IPS-18c (cell line): Measurements from ENCODE around the gene COLQ.

ENCODE experiments used
- H3K4me3 ChIP-seq: 2 replicates; pipeline ENCODE4 v1.7.0; 2013; ENCODE audit warnings: low read depth, mild to moderate bottlenecking, low read length, moderate library complexity; ENCODE audit not compliant: insufficient read depth
- H3K9me3 ChIP-seq: one replicate; pipeline ENCODE4 v1.6.1; 2013; ENCODE audit warnings: mild to moderate bottlenecking, low read length, moderate library complexity; ENCODE audit not compliant: control insufficient read depth, insufficient read depth

COLQ gene

DNA sequence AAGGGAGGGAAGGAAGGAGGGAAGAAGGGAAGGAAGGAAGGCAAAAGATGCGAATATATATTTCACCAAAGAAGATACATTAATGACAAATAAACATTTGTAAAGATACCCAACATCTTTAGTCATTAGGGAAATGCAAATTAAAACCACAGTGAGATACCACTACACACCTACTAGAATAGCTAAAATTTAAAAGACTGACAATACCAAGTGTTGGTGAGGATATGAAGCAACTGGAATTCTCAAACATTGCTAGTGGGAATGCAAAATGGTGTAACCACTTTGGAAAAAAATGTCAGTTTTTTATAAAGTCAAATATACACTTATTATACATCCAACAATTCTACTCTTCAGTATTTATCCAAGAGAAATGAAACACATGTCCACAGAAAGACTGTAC is 4.3 kb upstream of the COLQ start:
- Histone ChIP-seq H3K4me3 (no peak overlapping the region), H3K9me3 (no peaks in the 10 kb centered on the region)

DNA sequence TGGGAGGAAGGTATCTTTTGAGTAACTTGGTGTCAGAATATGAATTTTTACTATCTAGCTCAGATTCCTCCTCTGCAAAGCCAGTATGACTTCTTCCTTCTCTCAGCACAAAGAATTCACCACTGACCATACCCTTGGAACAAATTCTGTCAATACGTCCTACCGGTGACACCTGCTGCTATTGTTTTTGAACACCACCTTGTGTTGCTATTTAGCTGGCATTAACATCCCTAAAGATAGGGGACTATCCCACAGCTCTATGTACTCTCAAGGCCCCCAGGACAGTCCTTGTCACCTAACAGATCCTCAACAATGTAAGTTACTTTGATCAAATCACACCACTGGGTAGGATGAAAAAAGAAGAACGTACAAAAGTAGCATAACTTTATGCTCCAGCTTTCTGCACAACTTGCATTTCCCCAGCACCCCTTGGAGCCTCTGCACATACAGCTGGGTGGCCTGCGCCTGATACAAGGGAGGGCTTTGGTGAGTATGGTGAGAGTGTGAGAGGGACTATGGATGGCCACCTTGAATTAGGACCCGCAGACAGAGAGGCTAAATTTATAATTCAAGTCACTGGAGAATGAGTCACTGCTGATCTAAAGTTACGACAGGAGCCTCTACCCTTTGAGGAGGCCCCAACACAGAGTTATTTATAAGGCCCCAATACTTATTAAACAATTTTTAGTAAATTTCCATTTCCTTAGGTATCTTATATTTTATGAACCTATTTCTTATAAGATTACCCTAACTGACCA is 2.3 kb upstream of the COLQ start:
- Histone ChIP-seq H3K4me3 (no peak overlapping the region), H3K9me3 (no peaks in the 10 kb centered on the region)

DNA sequence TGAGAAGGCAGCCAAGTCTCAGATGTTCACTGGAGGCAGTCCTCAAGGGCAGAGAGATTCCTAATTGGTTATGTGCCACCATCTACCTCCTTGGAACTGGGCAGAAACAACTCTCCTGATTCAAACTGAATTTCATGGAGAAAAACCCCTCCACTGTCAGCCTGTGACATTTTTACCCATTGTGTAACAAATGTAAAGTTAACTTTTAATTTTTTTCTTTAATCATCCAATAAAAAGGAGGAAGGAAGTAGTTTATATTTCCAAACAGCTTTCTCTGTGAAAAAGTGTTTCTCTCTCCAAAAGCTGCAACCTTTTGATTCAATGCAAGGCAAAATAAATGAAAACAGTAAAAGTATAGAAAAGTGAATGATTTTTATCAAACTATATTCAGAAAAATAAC is 510 bp upstream of the COLQ start:
- Histone ChIP-seq H3K4me3 (no peak overlapping the region), H3K9me3 (no peaks in the 10 kb centered on the region)

DNA sequence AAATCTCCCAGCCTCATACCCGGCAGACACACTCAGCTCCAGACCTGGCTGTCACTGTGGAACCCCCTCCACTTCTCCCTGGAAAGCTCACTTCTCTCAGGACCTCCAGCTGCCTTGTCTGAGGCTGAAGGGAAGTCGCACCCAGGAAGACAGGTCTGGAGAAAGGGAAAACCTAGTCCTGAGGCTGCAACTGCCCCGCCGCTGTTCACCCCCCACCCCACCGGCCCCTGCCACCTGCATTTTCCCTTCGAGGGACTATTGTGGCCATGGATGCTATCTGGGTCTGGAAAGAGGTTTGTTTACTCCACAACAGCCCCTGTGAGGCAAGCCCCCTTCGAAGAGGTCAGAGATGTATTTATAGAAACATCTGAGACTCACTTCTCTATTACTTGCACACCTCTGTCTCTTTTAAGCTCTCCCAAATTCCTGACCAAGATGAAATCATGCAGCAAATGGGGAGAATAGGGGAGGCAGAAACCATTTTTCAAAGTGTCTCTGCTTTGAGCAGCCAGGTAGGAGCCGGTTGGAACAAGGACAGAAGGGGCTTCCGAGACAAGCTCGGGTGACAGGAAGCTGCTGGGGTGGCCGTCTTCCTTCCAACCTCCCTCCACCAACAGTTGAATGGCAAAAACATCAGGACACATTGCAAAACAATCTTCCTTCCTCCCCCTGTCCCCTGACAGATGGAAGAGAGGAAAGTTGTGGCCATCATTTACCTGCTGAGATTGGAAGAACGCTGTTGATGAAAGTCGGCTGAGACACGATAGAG is 518 bp downstream of the COLQ start:
- H3K4me3 ChIP-seq: no peak overlapping the region
- no peaks in the 10 kb centered on the region for H3K9me3 ChIP-seq

DNA sequence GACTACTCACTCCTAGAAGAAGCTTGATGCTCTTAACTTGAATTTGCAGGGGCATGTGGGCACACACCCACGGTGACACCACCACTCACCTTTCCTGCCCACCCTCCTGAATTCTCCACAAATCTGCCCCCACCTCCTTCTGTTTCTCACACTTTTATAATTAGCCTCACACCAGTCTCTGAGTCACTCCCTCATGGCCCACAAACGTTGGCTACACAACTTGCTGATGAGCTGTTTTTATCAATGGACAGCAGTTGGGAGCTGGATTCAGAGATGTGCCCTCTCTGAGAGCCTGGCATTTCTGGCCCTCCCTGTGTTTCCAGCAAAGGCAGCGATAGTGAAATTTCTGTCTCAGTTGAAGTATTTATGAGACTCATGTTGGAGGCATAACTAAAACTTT is 1.3 kb downstream of the COLQ start:
- Histone ChIP-seq H3K4me3 (no peak overlapping the region), H3K9me3 (no peaks in the 10 kb centered on the region)

DNA sequence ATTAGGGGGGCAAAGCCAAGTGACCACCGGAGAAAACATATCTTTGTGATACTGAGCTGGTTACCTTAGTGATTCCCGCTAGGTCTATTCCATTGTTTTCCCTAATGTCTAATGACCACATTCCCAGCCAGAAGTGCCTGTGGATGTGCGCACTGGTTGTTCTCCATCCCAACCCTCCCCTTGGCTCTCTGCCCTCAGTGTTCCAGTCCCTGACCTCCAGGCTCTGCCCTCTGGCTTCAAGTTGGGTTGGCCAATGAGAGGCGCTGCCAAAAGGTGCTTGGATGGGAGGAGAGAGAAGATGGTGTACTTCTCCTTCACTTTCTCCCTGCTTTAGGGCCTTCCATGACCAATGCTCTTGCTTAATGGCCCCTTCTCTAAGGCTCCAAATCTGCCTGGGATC is 2.4 kb downstream of the COLQ start:
- Histone ChIP-seq H3K9me3 (no peaks in the 10 kb centered on the region), H3K4me3 (no peak overlapping the region)

DNA sequence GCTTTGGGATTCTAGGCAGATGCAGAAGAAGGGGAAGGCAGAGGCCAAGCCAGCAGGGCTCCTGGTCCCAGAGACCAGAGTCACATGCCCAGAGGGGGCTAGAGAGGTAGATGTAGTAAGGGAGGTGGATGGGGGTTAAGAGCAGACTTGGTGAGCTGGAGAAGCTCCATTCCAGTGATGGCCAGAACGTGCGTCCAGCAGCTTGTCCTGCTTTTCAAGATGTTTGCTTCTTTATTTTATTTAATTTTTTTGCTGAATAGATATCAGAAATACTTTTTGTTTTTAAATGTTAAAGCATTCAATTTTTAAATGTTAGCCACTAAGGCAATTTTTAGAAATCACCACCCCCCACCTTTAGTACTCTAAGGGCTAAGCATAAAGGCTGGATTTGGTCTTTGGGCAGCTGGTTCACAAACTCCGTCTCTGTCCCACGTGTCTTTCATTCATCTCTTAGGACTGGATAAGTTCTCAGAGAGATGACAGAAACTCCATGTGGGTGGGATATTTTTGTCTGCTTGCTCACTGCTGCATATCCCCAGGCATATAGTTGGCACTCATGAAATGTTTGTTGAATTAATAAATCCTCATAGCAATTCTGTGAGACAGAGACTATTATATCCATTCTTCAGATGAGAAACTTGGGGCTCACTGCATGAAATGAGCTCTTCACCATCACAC is 6.7 kb downstream of the COLQ start:
- Histone ChIP-seq H3K4me3 (no peak overlapping the region), H3K9me3 (no peaks in the 10 kb centered on the region)

DNA sequence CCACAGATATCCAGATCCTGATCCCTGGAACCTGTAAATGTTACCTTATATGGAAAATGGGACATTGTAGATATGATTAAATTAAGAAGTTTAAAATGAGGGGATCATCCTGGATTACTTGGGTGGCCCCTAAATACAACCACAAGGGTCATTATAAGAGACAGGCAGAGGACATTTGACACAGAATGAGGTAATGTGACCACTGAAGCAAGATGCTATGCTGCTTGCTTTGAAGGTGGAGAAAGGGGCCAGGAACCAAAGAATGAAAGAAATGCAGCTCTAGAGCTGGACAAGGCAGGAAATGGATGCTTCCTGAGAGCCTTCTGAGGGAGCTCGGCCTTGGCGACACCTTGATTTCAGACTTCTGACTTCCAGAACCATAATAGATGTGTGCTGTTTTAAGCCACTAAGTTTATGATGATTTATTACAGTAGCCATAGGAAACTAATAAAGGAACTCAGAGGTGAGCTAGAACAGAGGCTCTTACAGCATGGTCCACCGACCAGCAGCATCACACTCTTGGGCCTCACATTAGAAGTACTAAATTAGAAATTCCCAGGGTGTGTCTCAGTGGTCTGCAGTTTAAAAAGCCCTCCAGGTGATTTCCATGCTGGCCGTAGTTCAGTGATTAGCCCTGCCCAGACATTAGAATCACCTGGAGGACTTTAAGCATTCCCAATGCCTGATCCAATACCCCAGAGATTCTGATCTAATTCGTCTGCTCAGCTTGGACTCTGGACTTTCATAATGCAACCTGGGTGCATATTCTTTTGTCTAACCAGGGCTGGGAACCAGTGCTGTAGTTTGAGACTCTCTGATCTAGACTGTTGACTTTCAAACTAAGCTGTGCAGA is 7.5 kb downstream of the COLQ start:
- H3K9me3 ChIP-seq: no peaks in the 10 kb centered on the region

DNA sequence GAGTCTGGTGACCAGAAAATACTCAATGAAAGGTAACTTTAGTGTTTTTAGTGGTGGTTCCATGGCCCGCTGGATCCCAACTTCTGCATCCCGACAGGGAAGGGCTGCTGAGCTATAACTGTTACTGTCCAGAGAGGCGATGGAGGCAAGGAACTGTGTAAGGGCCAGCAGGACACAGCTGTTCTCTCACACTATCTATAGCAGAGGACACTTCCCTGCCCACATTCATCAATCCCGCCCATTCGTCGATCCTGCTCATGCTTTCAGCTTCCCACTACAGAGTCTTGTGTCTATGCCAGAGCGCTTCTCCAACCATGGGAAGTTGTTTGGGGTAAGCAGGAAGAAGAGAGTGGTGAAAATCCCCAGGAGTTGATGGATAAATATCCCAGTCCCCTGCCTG is 8.4 kb downstream of the COLQ start:
- Histone ChIP-seq H3K9me3 (no peaks in the 10 kb centered on the region), H3K4me3 (no peak overlapping the region)

More for the DNA sequence above, 7.5 kb downstream of the COLQ start:
- H3K4me3 ChIP-seq: no peak overlapping the region

DNA sequence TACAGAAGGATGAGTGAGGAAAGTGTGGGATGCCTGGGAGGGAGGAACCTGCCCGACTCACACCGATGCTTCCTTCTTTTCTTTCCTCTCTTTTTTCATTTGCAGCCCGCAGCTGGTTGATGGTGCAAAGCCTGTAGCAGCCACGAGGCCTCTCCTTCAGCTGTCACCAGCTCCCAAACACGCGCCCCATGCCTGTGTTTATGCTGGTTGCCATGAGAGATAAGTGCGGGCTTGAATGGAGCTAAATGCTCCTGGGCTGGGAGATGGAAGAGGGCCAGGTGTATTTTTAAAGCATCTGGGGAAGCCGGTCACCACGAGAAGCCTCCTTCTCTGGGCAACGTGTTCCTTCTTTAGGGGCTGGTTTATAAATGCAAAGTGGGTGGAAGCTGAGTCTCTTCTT is 9.3 kb downstream of the COLQ start:
- Histone ChIP-seq H3K9me3 (no peaks in the 10 kb centered on the region), H3K4me3 (no peak overlapping the region)

DNA sequence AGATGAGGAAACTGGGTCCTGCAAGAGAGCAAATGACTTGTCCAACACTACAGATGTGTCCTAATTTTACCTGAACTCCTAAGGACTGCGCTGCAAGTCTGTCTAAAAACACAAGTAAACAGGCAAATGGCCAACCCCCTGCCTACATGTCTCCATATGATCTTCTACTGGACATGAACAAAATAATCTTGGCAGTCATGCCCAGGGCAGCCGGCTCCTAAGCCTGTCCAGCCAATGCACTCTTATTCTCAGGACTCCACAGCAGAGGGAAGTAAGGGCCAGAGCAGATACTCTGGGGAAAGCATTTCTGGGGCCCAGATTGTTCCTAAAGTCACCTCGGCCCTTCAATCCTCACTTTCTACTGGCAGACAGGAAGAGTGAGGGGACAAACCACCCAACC is 10.3 kb downstream of the COLQ start:
- H3K4me3 ChIP-seq: no peak overlapping the region

DNA sequence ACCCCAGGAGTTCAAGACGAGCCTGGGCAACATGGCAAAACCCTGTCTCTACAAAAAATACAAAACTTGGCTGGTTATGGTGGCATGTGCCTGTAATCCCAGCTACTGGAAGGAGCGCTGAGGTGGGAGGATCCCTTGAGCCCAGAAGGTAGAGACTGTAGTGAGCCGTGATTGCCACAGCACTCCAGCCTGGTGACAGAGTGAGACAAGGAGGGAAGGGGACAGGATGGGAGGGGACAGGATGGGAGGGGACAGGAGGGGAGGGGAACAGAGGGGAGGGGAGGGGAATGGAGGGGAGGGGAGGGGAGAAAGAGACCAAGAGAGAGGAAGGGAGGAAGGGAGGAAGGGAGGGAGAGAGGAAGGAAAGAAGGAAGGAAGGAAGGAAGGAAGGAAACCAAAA is 11.0 kb downstream of the COLQ start:
- H3K4me3 ChIP-seq: no peak overlapping the region
- H3K9me3 ChIP-seq: no peaks in the 10 kb centered on the region

More for the DNA sequence above, 10.3 kb downstream of the COLQ start:
- no peaks in the 10 kb centered on the region for H3K9me3 ChIP-seq

DNA sequence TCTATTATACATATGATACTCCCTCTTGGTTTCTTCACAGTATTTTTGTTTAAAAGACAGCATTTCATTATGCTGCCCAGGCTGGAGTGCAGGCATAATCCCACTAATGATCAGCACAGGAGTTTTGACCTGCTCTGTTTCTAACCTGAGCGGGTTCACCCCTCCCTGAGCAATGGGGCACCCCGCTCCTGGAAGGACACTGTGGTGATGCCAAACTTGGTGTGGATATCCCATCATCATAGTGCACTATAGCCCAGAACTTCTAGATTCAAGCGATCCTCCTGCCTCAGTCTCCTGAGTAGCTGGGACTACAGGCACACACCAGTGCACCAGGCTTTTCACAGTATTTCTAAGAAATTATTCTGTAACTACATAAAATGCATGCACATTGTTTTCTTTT is 14.9 kb downstream of the COLQ start:
- Histone ChIP-seq H3K9me3 (no peaks in the 10 kb centered on the region), H3K4me3 (no peak overlapping the region)

DNA sequence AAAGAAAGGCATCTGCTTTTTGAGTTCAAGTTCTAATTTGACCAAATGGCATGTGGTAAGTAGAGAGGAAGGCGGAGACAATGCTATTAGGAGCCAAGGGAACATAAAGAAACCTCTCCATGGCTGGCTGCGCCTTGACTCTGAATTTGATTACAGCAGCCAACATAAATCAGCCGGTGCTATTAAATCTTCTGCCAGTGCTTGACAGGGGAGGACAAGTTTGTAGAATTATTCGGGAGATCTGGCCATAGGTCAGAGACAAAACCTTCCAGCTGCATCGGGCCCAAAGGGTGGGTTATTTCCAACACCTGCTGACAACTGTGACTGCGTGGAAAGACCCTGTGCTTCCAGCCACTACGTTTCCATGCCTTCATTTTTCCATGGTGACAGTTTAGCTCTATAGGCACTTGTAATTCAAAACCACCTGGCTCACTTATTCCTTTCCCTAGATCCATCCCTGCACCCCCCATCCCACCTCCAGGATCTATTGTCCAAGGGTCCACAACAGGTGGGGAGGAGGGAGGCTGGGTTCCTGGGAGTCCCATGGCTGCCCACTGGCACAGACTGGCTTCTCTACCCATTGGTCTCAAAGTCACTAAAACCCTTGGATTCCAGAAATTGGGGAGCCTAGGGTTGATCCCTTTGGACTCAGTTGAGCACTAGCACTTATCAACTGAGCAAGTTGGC is 15.9 kb downstream of the COLQ start:
- Histone ChIP-seq H3K4me3 (no peak overlapping the region), H3K9me3 (no peaks in the 10 kb centered on the region)

DNA sequence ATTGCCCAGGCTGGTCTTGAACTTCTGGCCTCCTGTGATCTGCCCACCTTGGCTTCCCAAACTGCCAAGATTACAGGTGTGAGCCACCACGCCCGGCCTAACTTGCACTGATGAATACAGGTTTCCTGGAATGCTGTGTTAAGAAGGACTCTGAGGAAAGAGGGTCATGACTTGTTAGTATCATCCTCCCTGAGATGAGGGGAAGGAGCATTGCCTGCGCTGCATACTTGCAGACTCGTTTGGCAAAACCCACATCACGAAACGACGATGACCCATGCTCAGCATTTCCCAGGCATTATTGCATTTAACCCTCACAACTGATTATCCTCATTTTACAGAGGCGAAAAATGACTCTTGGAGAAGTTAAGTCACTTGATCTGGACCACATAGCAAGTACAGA is 18.9 kb downstream of the COLQ start:
- H3K4me3 ChIP-seq: no peak overlapping the region
- H3K9me3 ChIP-seq: no peaks in the 10 kb centered on the region

DNA sequence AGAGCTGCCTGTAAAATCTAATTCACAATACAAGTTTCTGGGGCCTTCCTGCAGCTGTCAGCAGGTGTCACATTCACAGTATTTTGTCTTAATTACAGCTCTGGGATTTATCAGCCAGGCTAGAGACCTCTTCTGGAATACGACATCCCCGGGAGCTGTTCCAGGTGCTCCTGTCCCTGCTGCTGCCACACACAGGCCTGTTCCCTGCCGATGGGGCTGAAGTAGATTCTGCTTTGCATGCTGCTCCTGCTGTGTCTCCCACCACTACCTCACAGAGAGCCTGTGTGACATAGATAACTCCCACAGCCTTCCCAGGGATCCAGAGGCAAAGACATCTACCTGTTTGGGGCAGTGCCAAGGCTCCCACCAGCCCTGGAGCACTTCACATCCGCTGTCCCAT is 20.4 kb downstream of the COLQ start:
- H3K9me3 ChIP-seq: no peaks in the 10 kb centered on the region

More for the DNA sequence above, 20.4 kb downstream of the COLQ start:
- no peak overlapping the region for H3K4me3 ChIP-seq
